ENCODE results near the gene ASB16. TPM values are rescaled to one million over a fixed set of nuclear protein-coding genes. Genes with fewer than 3 reads are reported as not detected.
A peak's percentile ranks its signal among the peaks of the same experiment; 100 is the strongest.

The ASB16 gene
- total and polyA plus RNA-seq, 9 of the 15 experiments (the other 6 are each of a cell fraction or from before 2014, with no cell fraction given) = 0.03 to 0.07 TPM; not detected in 7

DNA sequence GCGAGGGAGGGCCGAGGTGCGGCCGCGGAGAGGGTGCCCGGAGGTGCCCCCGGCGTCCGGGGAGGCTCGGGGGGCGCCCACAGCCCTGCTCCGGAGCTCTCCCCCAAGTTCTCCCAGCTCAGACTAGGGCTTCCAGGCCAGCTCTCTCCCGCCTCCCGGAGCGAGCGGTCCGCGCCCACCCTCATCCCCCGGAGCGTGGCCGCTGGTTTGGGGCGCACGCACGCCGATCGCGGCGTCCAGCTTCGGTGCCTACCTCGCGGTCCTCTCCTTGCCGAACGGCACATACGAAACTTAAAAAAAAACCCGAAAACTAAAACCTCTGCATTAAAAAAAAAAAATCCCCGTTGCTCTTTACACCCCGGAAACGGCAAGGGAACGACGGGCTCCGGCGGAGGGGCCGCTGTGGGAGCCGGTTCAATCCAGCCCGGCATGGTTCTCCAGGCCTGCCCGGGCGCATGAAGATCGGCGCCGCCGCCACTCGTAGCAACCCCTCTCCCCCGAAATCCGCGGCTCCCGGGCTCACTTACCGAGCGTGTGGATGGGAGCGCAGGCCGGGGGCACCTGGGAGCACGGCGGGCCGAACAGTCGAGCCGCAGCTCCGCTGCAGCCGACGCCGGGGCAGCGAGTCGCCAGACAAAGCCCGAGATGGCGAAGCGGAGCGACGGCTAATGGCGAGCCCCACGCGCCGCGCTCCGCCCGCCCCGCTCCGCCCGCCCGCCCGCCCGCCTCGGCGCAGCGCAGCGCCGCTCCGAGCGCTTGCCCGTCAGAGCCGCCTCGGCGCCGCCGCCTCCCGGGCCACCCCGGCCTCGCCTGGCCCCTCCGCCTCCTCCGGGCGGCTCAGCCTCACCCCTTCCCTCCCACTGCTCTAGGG, 49.9 kb downstream of the ASB16 start:
- POLR2A ChIA-PET = interaction anchor here (0.9 to 2.8 kb wide), 8 partner anchors 9 to 136 kb away, joined by 3 to 16 read pairs (median 4); partner anchors contain the start of gene SLC25A39
- Histone ChIP-seq H3K36me3 (ENCODE audit: control insufficient read depth, insufficient read depth, low read length) (peaks cover 25% of the 10 kb centered on the region), H3K4me3 (peak overlapping the region; percentile 83), H3K9me3 (replicated peaks; ENCODE audit: control insufficient read depth, insufficient read depth, low read depth, low read length) (no peaks in the 10 kb centered on the region), H3K79me2 (ENCODE audit: control insufficient read depth, insufficient read depth, low read length) (peaks cover 47% of the 10 kb centered on the region), H3K9ac (ENCODE audit: insufficient read depth in 1 of 2, low read depth in 2 of 2, low read length in 2 of 2) (peak overlapping the region; percentile 82 to 97), H3K27ac (ENCODE audit: extremely low read depth, low read depth, low read length) (peak overlapping the region; percentile 98), H4K20me1 (replicated peaks; ENCODE audit: control insufficient read depth, insufficient read depth, low read length) (no peaks in the 10 kb centered on the region), H3K9me1 (ENCODE audit: control insufficient read depth, insufficient read depth, low read length) (no peaks in the 10 kb centered on the region), H3K4me2 (ENCODE audit: insufficient read depth, low read length) (peak overlapping the region; percentile 78), H2AFZ (ENCODE audit: low read depth, low read length) (peak overlapping the region; percentile 88), H3K27me3 (ENCODE audit: control insufficient read depth in 2 of 2, insufficient read depth in 2 of 2, low read length in 2 of 2) (no peaks in the 10 kb centered on the region), H3K4me1 (replicated peaks in 1 of 2; ENCODE audit: control insufficient read depth in 2 of 2, insufficient read depth in 2 of 2, low read length in 2 of 2) (peaks cover 16 to 35% of the 10 kb centered on the region in 2 experiments)
- in situ Hi-C loops (cut with MboI) (no loop called here), intact Hi-C loops (cut with micrococcal nuclease) (loop anchor here (2.0 kb wide), 1 partner anchor 26 kb away; no protein-coding TSS in a partner anchor)
- CTCF ChIA-PET (ENCODE audit: low intra/inter-chr PET ratio) = interaction anchor here (0.7 kb wide), 1 partner anchor 110 kb away, joined by 4 read pairs; no protein-coding TSS in a partner anchor
- WGBS (ENCODE audit: insufficient coverage, low coverage, missing lambda C conversion rate) = under 1% methylated on average over 57 of the region's 108 CpGs
- TSS peak; percentile 62 for BruUV-seq (replicated peaks)
- DNase-seq (ENCODE audit: extremely low read depth in 1 of 4, low spot score in 3 of 4) (peak; percentile 56 to 82 (median 78)), ATAC-seq (peak; percentile 59), FAIRE-seq (no peak)
- TF ChIP-seq ZC3H8 (IDR thresholded peaks at IDR 0.05) (no peak), XRCC3 (IDR thresholded peaks at IDR 0.05) (no peak), RBM22 (IDR thresholded peaks at IDR 0.05; ENCODE audit: low read depth, low read length, poor library complexity, severe bottlenecking) (peak; percentile 46), FUS (optimal IDR thresholded peaks at IDR 0.05; ENCODE audit: low read depth, low read length) (no peak), PKNOX1 (IDR thresholded peaks at IDR 0.05) (no peak), SMC3 (conservative IDR thresholded peaks at IDR 0.05; ENCODE audit: insufficient read depth, low read depth, low read length) (no peak), KLF13 (tag; IDR thresholded peaks at IDR 0.05; ENCODE audit: borderline replicate concordance, low read depth) (no peak), NBN (IDR thresholded peaks at IDR 0.05; ENCODE audit: low read depth) (0 out of 2 replicates have a peak, but pooled peaks have one; percentile 42), CBX3 (IDR thresholded peaks at IDR 0.05; ENCODE audit: borderline replicate concordance in 1 of 2, low read length in 2 of 2) (no peak), JUN (IDR thresholded peaks at IDR 0.05; ENCODE audit: borderline replicate concordance, low read depth, low read length) (no peak), JUN (CRISPR knock-in tag; IDR thresholded peaks at IDR 0.05; ENCODE audit: borderline replicate concordance) (no peak), RCOR1 (IDR thresholded peaks at IDR 0.05; ENCODE audit: borderline replicate concordance in 1 of 2, low read depth in 2 of 2, low read length in 2 of 2) (no peak), ELF2 (CRISPR knock-in tag; IDR thresholded peaks at IDR 0.05) (no peak), XRCC5 (IDR thresholded peaks at IDR 0.05; ENCODE audit: low read depth, low read length) (no peak)
- TF ChIP-seq, protein P1, sequence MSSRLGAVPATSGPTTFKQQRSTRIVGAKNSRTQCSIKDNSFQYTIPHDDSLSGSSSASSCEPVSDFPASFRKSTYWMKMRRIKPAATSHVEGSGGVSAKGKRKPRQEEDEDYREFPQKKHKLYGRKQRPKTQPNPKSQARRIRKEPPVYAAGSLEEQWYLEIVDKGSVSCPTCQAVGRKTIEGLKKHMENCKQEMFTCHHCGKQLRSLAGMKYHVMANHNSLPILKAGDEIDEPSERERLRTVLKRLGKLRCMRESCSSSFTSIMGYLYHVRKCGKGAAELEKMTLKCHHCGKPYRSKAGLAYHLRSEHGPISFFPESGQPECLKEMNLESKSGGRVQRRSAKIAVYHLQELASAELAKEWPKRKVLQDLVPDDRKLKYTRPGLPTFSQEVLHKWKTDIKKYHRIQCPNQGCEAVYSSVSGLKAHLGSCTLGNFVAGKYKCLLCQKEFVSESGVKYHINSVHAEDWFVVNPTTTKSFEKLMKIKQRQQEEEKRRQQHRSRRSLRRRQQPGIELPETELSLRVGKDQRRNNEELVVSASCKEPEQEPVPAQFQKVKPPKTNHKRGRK (tag; IDR thresholded peaks at IDR 0.05) = no peak
- TF ChIP-seq, protein P2, sequence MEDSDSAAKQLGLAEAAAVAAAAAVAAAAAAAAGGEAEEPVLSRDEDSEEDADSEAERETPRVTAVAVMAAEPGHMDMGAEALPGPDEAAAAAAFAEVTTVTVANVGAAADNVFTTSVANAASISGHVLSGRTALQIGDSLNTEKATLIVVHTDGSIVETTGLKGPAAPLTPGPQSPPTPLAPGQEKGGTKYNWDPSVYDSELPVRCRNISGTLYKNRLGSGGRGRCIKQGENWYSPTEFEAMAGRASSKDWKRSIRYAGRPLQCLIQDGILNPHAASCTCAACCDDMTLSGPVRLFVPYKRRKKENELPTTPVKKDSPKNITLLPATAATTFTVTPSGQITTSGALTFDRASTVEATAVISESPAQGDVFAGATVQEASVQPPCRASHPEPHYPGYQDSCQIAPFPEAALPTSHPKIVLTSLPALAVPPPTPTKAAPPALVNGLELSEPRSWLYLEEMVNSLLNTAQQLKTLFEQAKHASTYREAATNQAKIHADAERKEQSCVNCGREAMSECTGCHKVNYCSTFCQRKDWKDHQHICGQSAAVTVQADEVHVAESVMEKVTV (CRISPR knock-in tag; IDR thresholded peaks at IDR 0.05) = no peak
